WTC11 (cell line): ENCODE results near the gene BRSK2.

Experiments
- IRF2 ChIP-seq: sonication (generic); formaldehyde crosslinking; IDR thresholded peaks from 2 replicates; pipeline ENCODE4 v1.8.0; 2022; ENCODE audit warnings: low read depth, missing genetic modification reagents, borderline replicate concordance
- KAT7 ChIP-seq: sonication (generic); formaldehyde crosslinking; IDR thresholded peaks from 2 replicates; pipeline ENCODE4 v1.8.1; 2023; ENCODE audit warnings: missing genetic modification reagents, mild to moderate bottlenecking, borderline replicate concordance
- NFYB ChIP-seq: sonication (generic); formaldehyde crosslinking; conservative IDR thresholded peaks from 2 replicates; pipeline ENCODE4 v1.8.0; 2022; ENCODE audit warnings: low read depth, missing genetic modification reagents
- TF ChIP-seq, protein P1 (sequence below): sonication (generic); formaldehyde crosslinking; conservative IDR thresholded peaks from 2 replicates; pipeline ENCODE4 v1.8.1; 2022; ENCODE audit warnings: mild to moderate bottlenecking, missing genetic modification reagents
- TF ChIP-seq, protein P2 (sequence below): sonication (generic); formaldehyde crosslinking; IDR thresholded peaks from 2 replicates; pipeline ENCODE4 v1.8.1; 2023; ENCODE audit warnings: mild to moderate bottlenecking, missing genetic modification reagents, borderline replicate concordance
- TF ChIP-seq, protein P3 (sequence below): fragments of 200-600 bp; IDR thresholded peaks from 2 replicates; pipeline ENCODE4 v1.8.0; 2022; ENCODE audit warnings: antibody characterized with exemption
- TF ChIP-seq, protein P4 (sequence below): sonication (generic); formaldehyde crosslinking; IDR thresholded peaks from 2 replicates; pipeline ENCODE4 v1.8.0; 2022; ENCODE audit warnings: mild to moderate bottlenecking, missing genetic modification reagents
- TF ChIP-seq, protein P5 (sequence below): sonication (generic); formaldehyde crosslinking; IDR thresholded peaks from 2 replicates; pipeline ENCODE4 v1.8.1; 2022; ENCODE audit warnings: low read depth, missing genetic modification reagents, borderline replicate concordance

DNA sequence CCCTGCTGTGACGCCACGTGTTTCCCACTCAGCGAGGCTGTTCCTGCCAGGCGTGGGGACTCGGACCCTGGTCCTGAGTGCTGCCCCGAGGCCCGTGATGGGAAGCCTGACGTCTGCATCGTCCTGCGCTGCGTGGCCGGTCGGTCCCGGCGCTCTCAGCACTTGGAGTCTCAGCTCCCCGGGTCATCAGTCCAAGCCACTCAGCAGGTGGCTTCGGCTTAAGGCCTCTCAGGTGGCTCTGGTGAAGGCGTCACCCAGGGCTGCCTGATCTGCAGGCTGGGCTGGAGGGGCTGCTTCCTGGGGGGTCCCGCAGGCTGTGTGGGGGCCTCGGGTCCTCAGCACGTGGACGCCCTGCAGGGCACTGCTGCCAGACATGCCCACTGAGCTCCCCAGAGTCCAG lies 35.3 kb downstream of the BRSK2 start:
- TF ChIP-seq, protein P1, sequence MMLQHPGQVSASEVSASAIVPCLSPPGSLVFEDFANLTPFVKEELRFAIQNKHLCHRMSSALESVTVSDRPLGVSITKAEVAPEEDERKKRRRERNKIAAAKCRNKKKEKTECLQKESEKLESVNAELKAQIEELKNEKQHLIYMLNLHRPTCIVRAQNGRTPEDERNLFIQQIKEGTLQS = no peak
- TF ChIP-seq, protein P2, sequence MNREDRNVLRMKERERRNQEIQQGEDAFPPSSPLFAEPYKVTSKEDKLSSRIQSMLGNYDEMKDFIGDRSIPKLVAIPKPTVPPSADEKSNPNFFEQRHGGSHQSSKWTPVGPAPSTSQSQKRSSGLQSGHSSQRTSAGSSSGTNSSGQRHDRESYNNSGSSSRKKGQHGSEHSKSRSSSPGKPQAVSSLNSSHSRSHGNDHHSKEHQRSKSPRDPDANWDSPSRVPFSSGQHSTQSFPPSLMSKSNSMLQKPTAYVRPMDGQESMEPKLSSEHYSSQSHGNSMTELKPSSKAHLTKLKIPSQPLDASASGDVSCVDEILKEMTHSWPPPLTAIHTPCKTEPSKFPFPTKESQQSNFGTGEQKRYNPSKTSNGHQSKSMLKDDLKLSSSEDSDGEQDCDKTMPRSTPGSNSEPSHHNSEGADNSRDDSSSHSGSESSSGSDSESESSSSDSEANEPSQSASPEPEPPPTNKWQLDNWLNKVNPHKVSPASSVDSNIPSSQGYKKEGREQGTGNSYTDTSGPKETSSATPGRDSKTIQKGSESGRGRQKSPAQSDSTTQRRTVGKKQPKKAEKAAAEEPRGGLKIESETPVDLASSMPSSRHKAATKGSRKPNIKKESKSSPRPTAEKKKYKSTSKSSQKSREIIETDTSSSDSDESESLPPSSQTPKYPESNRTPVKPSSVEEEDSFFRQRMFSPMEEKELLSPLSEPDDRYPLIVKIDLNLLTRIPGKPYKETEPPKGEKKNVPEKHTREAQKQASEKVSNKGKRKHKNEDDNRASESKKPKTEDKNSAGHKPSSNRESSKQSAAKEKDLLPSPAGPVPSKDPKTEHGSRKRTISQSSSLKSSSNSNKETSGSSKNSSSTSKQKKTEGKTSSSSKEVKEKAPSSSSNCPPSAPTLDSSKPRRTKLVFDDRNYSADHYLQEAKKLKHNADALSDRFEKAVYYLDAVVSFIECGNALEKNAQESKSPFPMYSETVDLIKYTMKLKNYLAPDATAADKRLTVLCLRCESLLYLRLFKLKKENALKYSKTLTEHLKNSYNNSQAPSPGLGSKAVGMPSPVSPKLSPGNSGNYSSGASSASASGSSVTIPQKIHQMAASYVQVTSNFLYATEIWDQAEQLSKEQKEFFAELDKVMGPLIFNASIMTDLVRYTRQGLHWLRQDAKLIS (CRISPR knock-in tag) = no peak
- TF ChIP-seq KAT7 (CRISPR knock-in tag) = no peak
- TF ChIP-seq, protein P3, sequence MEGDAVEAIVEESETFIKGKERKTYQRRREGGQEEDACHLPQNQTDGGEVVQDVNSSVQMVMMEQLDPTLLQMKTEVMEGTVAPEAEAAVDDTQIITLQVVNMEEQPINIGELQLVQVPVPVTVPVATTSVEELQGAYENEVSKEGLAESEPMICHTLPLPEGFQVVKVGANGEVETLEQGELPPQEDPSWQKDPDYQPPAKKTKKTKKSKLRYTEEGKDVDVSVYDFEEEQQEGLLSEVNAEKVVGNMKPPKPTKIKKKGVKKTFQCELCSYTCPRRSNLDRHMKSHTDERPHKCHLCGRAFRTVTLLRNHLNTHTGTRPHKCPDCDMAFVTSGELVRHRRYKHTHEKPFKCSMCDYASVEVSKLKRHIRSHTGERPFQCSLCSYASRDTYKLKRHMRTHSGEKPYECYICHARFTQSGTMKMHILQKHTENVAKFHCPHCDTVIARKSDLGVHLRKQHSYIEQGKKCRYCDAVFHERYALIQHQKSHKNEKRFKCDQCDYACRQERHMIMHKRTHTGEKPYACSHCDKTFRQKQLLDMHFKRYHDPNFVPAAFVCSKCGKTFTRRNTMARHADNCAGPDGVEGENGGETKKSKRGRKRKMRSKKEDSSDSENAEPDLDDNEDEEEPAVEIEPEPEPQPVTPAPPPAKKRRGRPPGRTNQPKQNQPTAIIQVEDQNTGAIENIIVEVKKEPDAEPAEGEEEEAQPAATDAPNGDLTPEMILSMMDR = no peak
- TF ChIP-seq IRF2 (CRISPR knock-in tag) = no peak
- TF ChIP-seq, protein P4, sequence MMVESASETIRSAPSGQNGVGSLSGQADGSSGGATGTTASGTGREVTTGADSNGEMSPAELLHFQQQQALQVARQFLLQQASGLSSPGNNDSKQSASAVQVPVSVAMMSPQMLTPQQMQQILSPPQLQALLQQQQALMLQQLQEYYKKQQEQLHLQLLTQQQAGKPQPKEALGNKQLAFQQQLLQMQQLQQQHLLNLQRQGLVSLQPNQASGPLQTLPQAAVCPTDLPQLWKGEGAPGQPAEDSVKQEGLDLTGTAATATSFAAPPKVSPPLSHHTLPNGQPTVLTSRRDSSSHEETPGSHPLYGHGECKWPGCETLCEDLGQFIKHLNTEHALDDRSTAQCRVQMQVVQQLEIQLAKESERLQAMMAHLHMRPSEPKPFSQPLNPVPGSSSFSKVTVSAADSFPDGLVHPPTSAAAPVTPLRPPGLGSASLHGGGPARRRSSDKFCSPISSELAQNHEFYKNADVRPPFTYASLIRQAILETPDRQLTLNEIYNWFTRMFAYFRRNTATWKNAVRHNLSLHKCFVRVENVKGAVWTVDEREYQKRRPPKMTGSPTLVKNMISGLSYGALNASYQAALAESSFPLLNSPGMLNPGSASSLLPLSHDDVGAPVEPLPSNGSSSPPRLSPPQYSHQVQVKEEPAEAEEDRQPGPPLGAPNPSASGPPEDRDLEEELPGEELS (CRISPR knock-in tag) = no peak
- TF ChIP-seq, protein P5, sequence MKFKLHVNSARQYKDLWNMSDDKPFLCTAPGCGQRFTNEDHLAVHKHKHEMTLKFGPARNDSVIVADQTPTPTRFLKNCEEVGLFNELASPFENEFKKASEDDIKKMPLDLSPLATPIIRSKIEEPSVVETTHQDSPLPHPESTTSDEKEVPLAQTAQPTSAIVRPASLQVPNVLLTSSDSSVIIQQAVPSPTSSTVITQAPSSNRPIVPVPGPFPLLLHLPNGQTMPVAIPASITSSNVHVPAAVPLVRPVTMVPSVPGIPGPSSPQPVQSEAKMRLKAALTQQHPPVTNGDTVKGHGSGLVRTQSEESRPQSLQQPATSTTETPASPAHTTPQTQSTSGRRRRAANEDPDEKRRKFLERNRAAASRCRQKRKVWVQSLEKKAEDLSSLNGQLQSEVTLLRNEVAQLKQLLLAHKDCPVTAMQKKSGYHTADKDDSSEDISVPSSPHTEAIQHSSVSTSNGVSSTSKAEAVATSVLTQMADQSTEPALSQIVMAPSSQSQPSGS (CRISPR knock-in tag) = no peak
- TF ChIP-seq NFYB (CRISPR knock-in tag) = no peak
